GM12874 (cell line): ENCODE results near the gene DOCK4.

ENCODE experiments used
- TF ChIP-seq, protein P1 (sequence below): IDR thresholded peaks from 2 replicates; pipeline ENCODE4 v1.5.1; 2011; ENCODE audit warnings: low read depth, mild to moderate bottlenecking, control low read depth, low read length, moderate library complexity; ENCODE audit not compliant: insufficient read depth

DOCK4 gene

DNA sequence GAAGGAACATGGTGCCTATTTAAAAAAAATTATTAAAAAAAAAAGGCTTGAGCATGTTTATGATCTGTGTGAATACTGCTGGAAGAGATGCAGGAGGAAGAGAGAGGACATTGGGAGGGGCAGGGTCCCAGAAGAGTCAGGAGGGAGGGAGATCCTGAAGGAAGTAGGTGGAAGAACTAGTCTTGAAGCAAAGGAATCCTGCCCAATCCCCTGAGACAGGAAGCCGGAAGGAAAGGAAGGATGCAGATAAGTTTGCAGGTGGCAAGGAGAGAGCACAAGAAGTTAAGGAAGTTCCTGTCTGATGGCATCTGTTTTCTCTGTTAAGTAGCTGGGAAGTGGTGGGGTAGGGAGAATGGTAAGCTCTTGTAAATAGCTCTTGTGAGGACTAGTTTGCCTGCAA is 318.5 kb downstream of the DOCK4 start:
- TF ChIP-seq, protein P1, sequence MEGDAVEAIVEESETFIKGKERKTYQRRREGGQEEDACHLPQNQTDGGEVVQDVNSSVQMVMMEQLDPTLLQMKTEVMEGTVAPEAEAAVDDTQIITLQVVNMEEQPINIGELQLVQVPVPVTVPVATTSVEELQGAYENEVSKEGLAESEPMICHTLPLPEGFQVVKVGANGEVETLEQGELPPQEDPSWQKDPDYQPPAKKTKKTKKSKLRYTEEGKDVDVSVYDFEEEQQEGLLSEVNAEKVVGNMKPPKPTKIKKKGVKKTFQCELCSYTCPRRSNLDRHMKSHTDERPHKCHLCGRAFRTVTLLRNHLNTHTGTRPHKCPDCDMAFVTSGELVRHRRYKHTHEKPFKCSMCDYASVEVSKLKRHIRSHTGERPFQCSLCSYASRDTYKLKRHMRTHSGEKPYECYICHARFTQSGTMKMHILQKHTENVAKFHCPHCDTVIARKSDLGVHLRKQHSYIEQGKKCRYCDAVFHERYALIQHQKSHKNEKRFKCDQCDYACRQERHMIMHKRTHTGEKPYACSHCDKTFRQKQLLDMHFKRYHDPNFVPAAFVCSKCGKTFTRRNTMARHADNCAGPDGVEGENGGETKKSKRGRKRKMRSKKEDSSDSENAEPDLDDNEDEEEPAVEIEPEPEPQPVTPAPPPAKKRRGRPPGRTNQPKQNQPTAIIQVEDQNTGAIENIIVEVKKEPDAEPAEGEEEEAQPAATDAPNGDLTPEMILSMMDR, result no peak

DNA sequence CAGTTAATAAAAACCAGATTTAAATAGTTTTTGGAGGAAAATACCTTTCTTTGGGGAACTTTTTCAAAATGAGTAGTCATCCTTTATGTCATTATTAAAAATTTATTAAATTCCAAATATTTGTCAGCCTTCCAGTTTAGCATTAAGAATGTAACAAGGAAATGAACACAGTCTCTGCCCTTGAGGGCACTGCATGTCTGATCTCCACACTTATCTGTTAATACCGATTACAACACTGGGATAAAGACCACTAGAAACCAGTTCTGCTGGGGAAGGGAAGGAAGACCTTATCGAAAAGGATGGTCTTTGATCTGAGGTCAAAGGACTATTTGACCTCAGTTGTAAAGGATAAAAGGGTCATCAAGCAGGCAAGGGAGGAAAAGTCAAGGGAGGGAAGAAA is 320.0 kb downstream of the DOCK4 start:
- TF ChIP-seq, protein P1, result no peak

DNA sequence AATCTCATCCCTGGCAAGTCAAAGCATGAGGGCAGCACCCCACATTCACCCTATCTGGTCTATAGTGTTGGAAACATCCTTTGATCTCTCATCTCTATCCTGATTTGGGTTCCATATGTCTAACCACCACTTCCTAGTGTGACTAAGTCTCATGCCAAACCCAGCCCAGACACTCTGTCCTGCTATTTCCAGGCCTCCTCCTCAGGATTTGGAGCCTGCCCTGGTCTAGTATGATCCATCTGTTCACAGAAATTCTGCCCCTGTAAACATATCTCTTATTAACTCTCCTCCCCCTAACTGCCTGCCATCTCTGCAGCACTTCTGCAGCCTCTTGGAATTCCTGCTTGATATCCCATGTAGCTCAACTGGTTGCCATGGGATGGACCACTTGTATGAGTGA is 323.0 kb downstream of the DOCK4 start:
- TF ChIP-seq, protein P1, result no peak

DNA sequence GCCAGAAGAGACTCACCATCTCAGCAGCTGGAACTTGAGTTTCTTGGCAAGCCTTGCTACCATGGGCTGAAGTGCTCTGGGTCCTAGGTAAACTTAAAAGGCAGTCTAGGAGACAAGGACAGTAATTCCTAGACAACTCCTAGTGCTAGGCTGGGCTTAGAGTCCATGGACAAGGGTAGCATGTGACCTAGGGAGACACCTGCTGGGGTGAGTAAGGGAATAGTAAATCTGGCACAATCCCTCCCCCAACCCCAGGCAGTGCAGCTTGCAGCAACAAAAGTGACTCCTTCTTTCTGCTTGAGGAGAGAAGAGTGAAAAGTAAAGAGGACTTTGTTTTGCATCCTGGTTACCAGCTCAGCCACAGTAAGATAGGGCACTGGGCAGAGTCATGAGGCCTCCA is 327.4 kb downstream of the DOCK4 start:
- TF ChIP-seq, protein P1, result no peak

DNA sequence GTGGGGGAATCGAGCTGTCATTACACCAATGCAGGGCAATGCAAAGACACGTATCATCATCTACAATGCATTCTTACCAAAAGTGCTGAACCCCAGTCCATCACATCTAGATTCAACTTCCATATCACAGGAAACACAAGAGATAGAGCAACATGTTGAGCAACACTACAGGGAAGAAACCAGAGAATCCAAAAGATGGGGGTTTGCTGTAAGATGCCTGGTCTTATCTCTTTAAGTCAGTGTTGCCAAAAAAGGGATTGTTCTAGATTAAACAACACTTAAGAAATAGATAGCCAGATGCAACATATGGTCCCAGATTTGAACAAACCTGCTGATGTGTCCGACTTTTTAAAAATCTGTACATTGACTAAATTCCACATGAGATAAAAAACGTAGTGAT is 328.3 kb downstream of the DOCK4 start:
- TF ChIP-seq, protein P1, result no peak

DNA sequence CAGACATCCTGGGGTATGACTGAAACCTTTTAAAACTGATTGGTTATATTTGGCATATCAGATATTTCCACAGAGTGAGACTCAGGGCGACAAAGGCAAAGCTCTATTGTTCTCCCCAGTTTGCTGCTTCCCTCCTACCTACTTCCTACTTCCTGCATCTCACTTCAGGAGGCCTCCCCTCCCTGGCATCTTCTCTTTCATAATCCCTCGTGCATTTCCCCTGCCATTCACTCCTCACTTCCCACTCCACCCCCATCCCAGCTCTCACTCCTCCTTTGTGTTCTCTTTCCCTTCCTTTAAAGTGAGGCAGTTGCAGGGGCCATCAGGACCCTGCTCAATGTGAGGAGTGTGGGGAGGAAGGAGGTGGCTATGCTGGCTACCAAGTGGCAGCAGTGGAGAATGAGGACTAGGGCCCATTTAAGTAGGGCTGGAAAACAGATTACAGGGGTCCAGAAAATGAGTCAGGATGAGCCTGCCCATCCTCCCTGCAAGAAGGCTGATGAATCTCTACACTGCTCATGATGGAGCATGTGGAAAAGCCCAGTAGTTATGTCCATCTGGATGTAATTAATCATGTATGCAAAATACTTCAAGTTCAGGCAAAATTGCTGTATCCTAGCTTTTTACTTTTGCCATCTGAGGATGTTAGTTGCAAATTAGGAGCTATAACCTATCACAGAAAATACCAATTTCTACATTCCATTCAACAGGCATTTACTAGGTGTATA is 332.1 kb downstream of the DOCK4 start:
- TF ChIP-seq, protein P1, result no peak

DNA sequence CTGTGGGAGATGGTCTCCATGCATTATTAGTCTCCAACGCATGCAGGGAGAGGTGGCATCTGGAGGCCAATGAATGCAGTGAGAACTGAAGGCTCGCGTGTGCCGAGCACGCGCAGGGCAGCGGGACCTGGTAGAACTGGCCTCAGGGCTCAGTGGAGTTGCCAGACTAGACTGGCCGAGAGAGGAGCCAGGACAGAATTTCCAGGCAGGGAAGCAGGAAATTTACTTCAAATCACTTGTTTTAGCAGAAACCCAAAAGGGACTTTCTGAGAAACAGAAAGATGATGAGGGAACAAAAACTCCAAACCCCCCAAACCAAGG is 332.9 kb downstream of the DOCK4 start:
- TF ChIP-seq, protein P1, result no peak
